Measurements from ENCODE around the gene KCNH3.

Gene KCNH3

GRCh38 chr12:49563951-49564685 is 25.3 kb downstream of the KCNH3 start:
- DNase-seq (ENCODE audit: low read depth in 2 of 2), result no peak

- no peak for DNase-seq (ENCODE audit: low read depth in 2 of 2)
Measured at GRCh38 chr12:49564686-49565405, 26.0 kb downstream of the KCNH3 start.

- no peak for DNase-seq (ENCODE audit: low read depth in 2 of 2)
Measured at GRCh38 chr12:49565406-49566265, 26.8 kb downstream of the KCNH3 start.

GRCh38 chr12:49566361-49566760 is 27.5 kb downstream of the KCNH3 start:
- DNase-seq (ENCODE audit: low read depth in 2 of 2), result no peak

- DNase-seq (ENCODE audit: low read depth in 2 of 2), result peak in 1 of 2 donors; percentile 8
Measured at GRCh38 chr12:49567302-49567610, 28.4 kb downstream of the KCNH3 start.

- DNase-seq (ENCODE audit: low read depth in 2 of 2), result peak; percentile 84 to 87
Measured at GRCh38 chr12:49567611-49568441, 29.0 kb downstream of the KCNH3 start, which contains the start of gene MCRS1. MCRS1 (minus strand) TSS chr12:49568142; CDS start chr12:49566731, 1,411 bp downstream.

GRCh38 chr12:49568442-49569162 is 29.8 kb downstream of the KCNH3 start:
- peak in 1 of 2 donors; percentile 8 for DNase-seq (ENCODE audit: low read depth in 2 of 2)

GRCh38 chr12:49577589-49578315 is 38.9 kb downstream of the KCNH3 start:
- no peak for DNase-seq (ENCODE audit: low read depth in 2 of 2)

- no peak for DNase-seq (ENCODE audit: low read depth in 2 of 2)
Measured at GRCh38 chr12:49578471-49579112, 39.8 kb downstream of the KCNH3 start.

GRCh38 chr12:49580572-49581535 is 42.0 kb downstream of the KCNH3 start:
- peak; percentile 34 to 50 for DNase-seq (ENCODE audit: low read depth in 2 of 2)

GRCh38 chr12:49582201-49582600 is 43.4 kb downstream of the KCNH3 start:
- DNase-seq (ENCODE audit: low read depth in 2 of 2), result no peak

GRCh38 chr12:49582850-49583249 is 44.0 kb downstream of the KCNH3 start:
- no peak for DNase-seq (ENCODE audit: low read depth in 2 of 2)

GRCh38 chr12:49583366-49584094 is 44.7 kb downstream of the KCNH3 start:
- no peak for DNase-seq (ENCODE audit: low read depth in 2 of 2)

- no peak for DNase-seq (ENCODE audit: low read depth in 2 of 2)
Measured at GRCh38 chr12:49584591-49584990, 45.8 kb downstream of the KCNH3 start.

- DNase-seq (ENCODE audit: low read depth in 2 of 2), result no peak
Measured at GRCh38 chr12:49585477-49586459, 46.9 kb downstream of the KCNH3 start.

GRCh38 chr12:49587174-49587908 is 48.5 kb downstream of the KCNH3 start:
- no peak for DNase-seq (ENCODE audit: low read depth in 2 of 2)

All from stimulated activated CD4-positive, alpha-beta T cell treated with anti-CD3 and anti-CD28 coated beads, Interleukin-1b, Interleukin-23, amount 100 ng/mL, for 4 hours (primary cell).